ENCODE measurements around the gene FEZ2.
A peak's percentile ranks its signal among the peaks of the same experiment; 100 is the strongest.

FEZ2 gene

GRCh38 chr2:36582538-36582937, 15.4 kb downstream of the FEZ2 start:
- TF ChIP-seq OSR1 (CRISPR knock-in tag; IDR thresholded peaks at IDR 0.05) (no peak), ZFP3 (CRISPR knock-in tag; IDR thresholded peaks at IDR 0.05) (no peak), ZFP30 (CRISPR knock-in tag; IDR thresholded peaks at IDR 0.05) (no peak), TCF4 (CRISPR knock-in tag; IDR thresholded peaks at IDR 0.05; ENCODE audit: borderline replicate concordance) (no peak), ZNF565 (CRISPR knock-in tag; conservative IDR thresholded peaks at IDR 0.05; ENCODE audit: low read depth) (no peak), CREB5 (CRISPR knock-in tag; IDR thresholded peaks at IDR 0.05; ENCODE audit: low read depth) (no peak)
- ATAC-seq: peak; percentile 15; the same call in 1 of the 3 replicates

GRCh38 chr2:36579297-36579664, 18.7 kb downstream of the FEZ2 start:
- no peak for ATAC-seq
- TF ChIP-seq ZFP30 (CRISPR knock-in tag; IDR thresholded peaks at IDR 0.05): no peak
- TF ChIP-seq OSR1 (CRISPR knock-in tag; IDR thresholded peaks at IDR 0.05): no peak
- no peak for TF ChIP-seq ARNTL (CRISPR knock-in tag; IDR thresholded peaks at IDR 0.05; ENCODE audit: borderline replicate concordance, low read depth)
- TF ChIP-seq ISL1 (CRISPR knock-in tag; IDR thresholded peaks at IDR 0.05): no peak
- TF ChIP-seq GLIS3 (CRISPR knock-in tag; IDR thresholded peaks at IDR 0.05): no peak
- TF ChIP-seq POU6F1 (CRISPR knock-in tag; IDR thresholded peaks at IDR 0.05; ENCODE audit: borderline replicate concordance, low read depth): no peak
- no peak for TF ChIP-seq ZNF565 (CRISPR knock-in tag; conservative IDR thresholded peaks at IDR 0.05; ENCODE audit: low read depth)
- TF ChIP-seq ZNF70 (CRISPR knock-in tag; IDR thresholded peaks at IDR 0.05): no peak
- no peak for TF ChIP-seq ZFP3 (CRISPR knock-in tag; IDR thresholded peaks at IDR 0.05)
- TF ChIP-seq PPARA (CRISPR knock-in tag; IDR thresholded peaks at IDR 0.05; ENCODE audit: borderline replicate concordance): no peak
- TF ChIP-seq BACH2 (CRISPR knock-in tag; IDR thresholded peaks at IDR 0.05; ENCODE audit: borderline replicate concordance): no peak

GRCh38 chr2:36578343-36579296, 19.3 kb downstream of the FEZ2 start:
- TF ChIP-seq TSHZ2 (CRISPR knock-in tag; IDR thresholded peaks at IDR 0.05): no peak
- TF ChIP-seq RARB (CRISPR knock-in tag; IDR thresholded peaks at IDR 0.05): no peak
- no peak for TF ChIP-seq ESRRG (CRISPR knock-in tag; IDR thresholded peaks at IDR 0.05)
- TF ChIP-seq CREB5 (CRISPR knock-in tag; IDR thresholded peaks at IDR 0.05; ENCODE audit: low read depth): no peak
- TF ChIP-seq PATZ1 (CRISPR knock-in tag; IDR thresholded peaks at IDR 0.05; ENCODE audit: borderline replicate concordance): no peak
- no peak for TF ChIP-seq ZC3H10 (CRISPR knock-in tag; IDR thresholded peaks at IDR 0.05)
- no peak for TF ChIP-seq ZNF8 (CRISPR knock-in tag; IDR thresholded peaks at IDR 0.05)
- no peak for TF ChIP-seq CSDC2 (CRISPR knock-in tag; IDR thresholded peaks at IDR 0.05)
- TF ChIP-seq ISL1 (CRISPR knock-in tag; IDR thresholded peaks at IDR 0.05): no peak
- TF ChIP-seq SNAI2 (CRISPR knock-in tag; IDR thresholded peaks at IDR 0.05): no peak
- TF ChIP-seq ZNF565 (CRISPR knock-in tag; conservative IDR thresholded peaks at IDR 0.05; ENCODE audit: low read depth): no peak
- TF ChIP-seq ZFP3 (CRISPR knock-in tag; IDR thresholded peaks at IDR 0.05): no peak
- no peak for TF ChIP-seq PPARA (CRISPR knock-in tag; IDR thresholded peaks at IDR 0.05; ENCODE audit: borderline replicate concordance)
- TF ChIP-seq ZNF70 (CRISPR knock-in tag; IDR thresholded peaks at IDR 0.05): no peak
- TF ChIP-seq POU6F1 (CRISPR knock-in tag; IDR thresholded peaks at IDR 0.05; ENCODE audit: borderline replicate concordance, low read depth): no peak
- ATAC-seq: no peak
